NT2/D1 (cell line): Measurements from ENCODE around the gene DYNLT4.

ENCODE experiments used
- SUZ12 ChIP-seq: IDR thresholded peaks from 2 replicates; pipeline ENCODE4 v1.6.1; 2011; ENCODE audit not compliant: insufficient read length, insufficient read depth; ENCODE audit errors: extremely low read depth
- YY1 ChIP-seq: IDR thresholded peaks from 2 replicates; pipeline ENCODE4 v1.6.1; 2011; ENCODE audit not compliant: insufficient read length, insufficient read depth

DNA sequence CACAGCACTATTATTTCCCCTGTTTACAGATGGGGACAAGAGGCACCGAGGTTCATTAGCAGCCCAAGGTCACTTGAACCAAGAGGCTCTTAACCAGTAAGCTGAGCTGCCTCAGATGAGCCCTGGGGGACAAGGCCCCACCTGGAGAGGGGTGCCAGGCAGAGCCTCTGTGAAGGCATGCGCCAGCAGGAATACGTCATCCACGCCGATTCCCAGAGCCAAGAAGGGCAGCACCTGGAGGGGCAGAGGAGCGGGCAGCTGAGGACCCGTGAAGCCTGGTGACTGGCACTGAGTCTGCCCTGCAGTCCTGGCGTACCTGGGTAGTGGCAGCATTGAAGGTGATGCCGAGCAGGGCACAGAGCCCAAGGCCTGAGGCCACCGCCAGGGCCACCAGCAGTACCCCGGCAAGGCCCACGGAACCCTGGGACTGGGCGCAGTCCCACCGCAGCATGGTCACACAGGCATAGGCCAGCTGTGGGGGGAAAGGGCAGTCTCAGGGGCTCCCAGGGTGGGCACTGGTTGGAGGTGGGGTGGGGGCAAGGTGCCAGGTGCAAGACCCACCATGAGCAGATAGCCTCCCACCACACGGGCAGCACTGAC is 21.8 kb upstream of the DYNLT4 start:
- TF ChIP-seq SUZ12 (no peak), YY1 (no peak)
